ENCODE measurements around the gene KDM5B.

KDM5B gene

GRCh38 chr1:202711949-202712635 is 96.1 kb downstream of the KDM5B start:
- no peak for DNase-seq (ENCODE audit: low read depth in 2 of 2)

- DNase-seq (ENCODE audit: low read depth in 2 of 2), result no peak
Observed at GRCh38 chr1:202710070-202711045, 97.9 kb downstream of the KDM5B start, which contains the start of gene SYT2. Gene SYT2 (minus strand): TSS chr1:202710454. CDS start chr1:202605772, 104,682 bp downstream.

- DNase-seq (ENCODE audit: low read depth in 2 of 2), result no peak
Observed at GRCh38 chr1:202709276-202710041, 98.8 kb downstream of the KDM5B start.

GRCh38 chr1:202708456-202709275 is 99.6 kb downstream of the KDM5B start:
- DNase-seq (ENCODE audit: low read depth in 2 of 2), result no peak

- DNase-seq (ENCODE audit: low read depth in 2 of 2), result no peak
Observed at GRCh38 chr1:202706851-202707250, 101.4 kb downstream of the KDM5B start.

- no peak for DNase-seq (ENCODE audit: low read depth in 2 of 2)
Observed at GRCh38 chr1:202704601-202705000, 103.6 kb downstream of the KDM5B start.

- no peak for DNase-seq (ENCODE audit: low read depth in 2 of 2)
Observed at GRCh38 chr1:202703191-202703590, 105.0 kb downstream of the KDM5B start.

GRCh38 chr1:202702088-202702487 is 106.1 kb downstream of the KDM5B start:
- DNase-seq (ENCODE audit: low read depth in 2 of 2), result no peak

- DNase-seq (ENCODE audit: low read depth in 2 of 2), result no peak
Observed at GRCh38 chr1:202701200-202701599, 107.0 kb downstream of the KDM5B start.

GRCh38 chr1:202700061-202700460 is 108.2 kb downstream of the KDM5B start:
- DNase-seq (ENCODE audit: low read depth in 2 of 2), result no peak

- DNase-seq (ENCODE audit: low read depth in 2 of 2), result no peak
Observed at GRCh38 chr1:202698276-202698675, 109.9 kb downstream of the KDM5B start.

- DNase-seq (ENCODE audit: low read depth in 2 of 2), result no peak
Observed at GRCh38 chr1:202697038-202697437, 111.2 kb downstream of the KDM5B start.

- DNase-seq (ENCODE audit: low read depth in 2 of 2), result no peak
Observed at GRCh38 chr1:202694314-202694713, 113.9 kb downstream of the KDM5B start.

GRCh38 chr1:202692959-202693555 is 115.2 kb downstream of the KDM5B start:
- DNase-seq (ENCODE audit: low read depth in 2 of 2), result peak; percentile 18 to 20

- no peak for DNase-seq (ENCODE audit: low read depth in 2 of 2)
Observed at GRCh38 chr1:202691816-202692215, 116.4 kb downstream of the KDM5B start.

GRCh38 chr1:202689493-202690342 is 118.5 kb downstream of the KDM5B start:
- no peak for DNase-seq (ENCODE audit: low read depth in 2 of 2)

- DNase-seq (ENCODE audit: low read depth in 2 of 2), result no peak
Observed at GRCh38 chr1:202689082-202689481, 119.1 kb downstream of the KDM5B start.

- no peak for DNase-seq (ENCODE audit: low read depth in 2 of 2)
Observed at GRCh38 chr1:202688401-202688800, 119.8 kb downstream of the KDM5B start.

- no peak for DNase-seq (ENCODE audit: low read depth in 2 of 2)
Observed at GRCh38 chr1:202687798-202688197, 120.4 kb downstream of the KDM5B start.

GRCh38 chr1:202687370-202687769 is 120.9 kb downstream of the KDM5B start:
- no peak for DNase-seq (ENCODE audit: low read depth in 2 of 2)

All from activated CD8-positive, alpha-beta memory T cell treated with anti-CD3 and anti-CD28 coated beads for 4 hours (primary cell).